Activated naive CD4-positive, alpha-beta T cell (primary cell): ENCODE results near the gene TAGLN2.

Source experiments
- DNase-seq, 4 experiments: peaks; one replicate each; lab custom pipeline; 2025; lab: John Stamatoyannopoulos, UW

The TAGLN2 gene

DNA sequence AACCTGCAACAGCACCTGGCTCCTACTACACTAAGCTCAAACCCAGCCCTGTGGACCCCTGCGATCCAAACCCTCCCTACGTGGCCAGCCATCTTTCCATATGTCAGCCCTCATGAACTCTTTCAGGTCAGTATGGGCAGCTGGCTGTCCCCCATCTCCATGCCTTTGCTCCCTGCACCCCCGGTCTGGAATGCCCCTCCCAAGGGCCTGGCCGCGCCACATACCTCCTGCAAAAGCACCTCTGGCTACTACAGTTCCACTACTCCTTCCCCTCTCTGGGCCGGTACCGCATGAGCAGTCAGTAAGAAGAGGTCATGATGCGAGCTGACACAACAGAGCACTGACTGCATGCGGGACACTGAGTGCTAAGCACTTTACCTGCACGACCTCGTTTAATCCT, 10.0 kb upstream of the TAGLN2 start:
- DNase-seq, result no peak

DNA sequence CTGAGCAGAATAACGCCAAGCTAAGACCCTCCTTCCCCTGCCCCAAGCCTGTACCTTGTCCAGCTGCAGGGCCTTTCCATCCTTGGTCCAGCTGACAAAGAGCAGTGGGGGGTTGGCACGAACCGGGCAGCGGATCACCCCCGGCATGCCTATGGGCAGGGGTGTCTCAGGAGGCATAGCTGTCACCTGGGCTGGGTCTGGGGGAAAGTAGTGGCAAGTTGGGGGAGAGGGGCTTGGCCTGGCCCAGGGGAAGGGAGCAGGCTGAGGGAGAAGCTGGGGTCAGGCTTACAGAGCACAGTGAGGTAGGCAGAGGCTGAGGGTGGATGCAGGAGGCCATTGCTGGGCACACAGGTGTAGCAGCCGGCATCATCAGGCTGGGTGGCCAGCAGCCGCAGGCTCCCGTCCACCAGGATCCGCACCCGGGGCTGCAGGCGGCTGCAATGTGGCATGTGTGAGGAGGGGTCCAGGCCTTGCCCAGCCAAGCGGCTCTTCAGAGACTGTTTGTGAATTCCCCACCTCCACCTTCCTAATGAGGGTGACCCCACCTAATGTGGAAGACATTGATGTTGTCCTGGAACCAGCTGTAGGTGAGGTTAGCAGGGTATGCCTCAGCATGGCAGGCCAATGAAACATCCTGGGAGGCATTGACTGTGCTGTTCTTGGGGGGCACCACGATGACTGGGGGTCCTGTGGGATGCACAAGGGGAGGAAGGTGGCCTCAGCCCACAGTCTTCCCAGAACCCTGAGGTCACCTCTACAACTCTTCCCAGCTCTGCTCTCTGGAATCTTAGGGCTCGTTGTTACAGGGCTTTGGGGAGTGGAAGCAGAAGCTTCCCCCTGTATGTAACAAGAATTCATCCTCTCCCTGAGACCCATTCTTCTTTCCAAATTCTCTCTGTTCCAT, 9.1 kb upstream of the TAGLN2 start:
- no peak for DNase-seq

DNA sequence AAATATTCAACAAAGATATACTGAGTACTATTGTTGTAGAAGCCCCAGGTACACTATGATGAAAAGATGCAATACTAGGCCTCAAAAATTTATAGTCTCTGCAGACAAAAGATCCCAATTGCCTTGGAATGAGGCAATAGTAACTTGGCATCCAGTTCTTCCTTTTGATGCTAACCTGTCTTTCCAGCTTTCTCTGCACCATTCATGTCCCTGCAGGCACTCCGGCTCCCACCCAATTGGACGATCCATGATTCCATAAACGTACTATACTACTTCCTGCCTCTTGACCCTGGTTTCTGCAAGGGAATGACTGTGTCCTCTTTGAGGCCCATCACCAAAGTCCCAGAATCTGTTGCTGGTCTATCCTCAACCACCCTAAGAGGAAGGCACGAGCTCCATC, 8.0 kb upstream of the TAGLN2 start:
- no peak for DNase-seq

GRCh38 chr1:159932296-159933285, 7.3 kb upstream of the TAGLN2 start:
- no peak for DNase-seq

DNA sequence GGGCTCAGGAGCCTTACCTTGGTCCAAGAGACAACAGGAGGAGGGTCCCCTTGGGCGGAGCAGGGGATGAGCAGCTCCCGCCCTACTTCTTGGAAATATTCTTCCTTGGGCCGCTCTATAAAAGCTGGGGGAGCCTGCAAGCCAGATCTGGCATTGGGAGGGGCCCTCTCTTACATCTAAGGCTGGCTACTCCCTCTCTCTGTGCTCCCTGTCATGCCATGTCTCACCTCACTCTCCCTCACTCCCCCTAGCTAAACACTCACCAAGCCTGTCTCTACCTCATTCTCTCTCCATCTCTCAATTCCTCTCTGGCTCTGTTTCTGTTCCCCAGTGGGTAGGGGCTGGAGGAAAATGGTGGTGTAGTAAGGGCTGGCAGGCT, 6.5 kb upstream of the TAGLN2 start:
- DNase-seq, result no peak

- no peak for DNase-seq
Observed at GRCh38 chr1:159931101-159931794, 5.9 kb upstream of the TAGLN2 start.

- no peak for DNase-seq
Observed at GRCh38 chr1:159930634-159931033, 5.3 kb upstream of the TAGLN2 start.

DNA sequence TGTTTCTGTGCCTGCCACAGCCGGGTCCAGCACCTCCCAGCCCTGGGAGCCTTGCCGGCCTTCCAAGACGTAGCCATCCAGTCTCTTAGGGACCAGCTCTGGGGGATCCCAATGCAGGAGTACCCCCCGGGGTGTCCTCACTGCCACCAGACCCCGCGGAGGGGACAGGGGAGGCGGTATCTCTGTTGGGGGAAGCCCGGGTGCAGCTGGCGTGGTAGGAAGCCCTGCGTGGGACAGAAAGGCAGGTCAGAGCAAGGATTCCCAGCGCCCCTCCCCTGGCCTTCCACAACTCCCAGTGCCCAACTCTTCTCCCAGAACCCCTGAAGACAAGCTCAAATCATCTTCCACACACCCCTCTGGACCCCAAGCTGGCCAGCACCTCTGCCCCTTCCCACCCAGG, 4.9 kb upstream of the TAGLN2 start:
- no peak for DNase-seq

DNA sequence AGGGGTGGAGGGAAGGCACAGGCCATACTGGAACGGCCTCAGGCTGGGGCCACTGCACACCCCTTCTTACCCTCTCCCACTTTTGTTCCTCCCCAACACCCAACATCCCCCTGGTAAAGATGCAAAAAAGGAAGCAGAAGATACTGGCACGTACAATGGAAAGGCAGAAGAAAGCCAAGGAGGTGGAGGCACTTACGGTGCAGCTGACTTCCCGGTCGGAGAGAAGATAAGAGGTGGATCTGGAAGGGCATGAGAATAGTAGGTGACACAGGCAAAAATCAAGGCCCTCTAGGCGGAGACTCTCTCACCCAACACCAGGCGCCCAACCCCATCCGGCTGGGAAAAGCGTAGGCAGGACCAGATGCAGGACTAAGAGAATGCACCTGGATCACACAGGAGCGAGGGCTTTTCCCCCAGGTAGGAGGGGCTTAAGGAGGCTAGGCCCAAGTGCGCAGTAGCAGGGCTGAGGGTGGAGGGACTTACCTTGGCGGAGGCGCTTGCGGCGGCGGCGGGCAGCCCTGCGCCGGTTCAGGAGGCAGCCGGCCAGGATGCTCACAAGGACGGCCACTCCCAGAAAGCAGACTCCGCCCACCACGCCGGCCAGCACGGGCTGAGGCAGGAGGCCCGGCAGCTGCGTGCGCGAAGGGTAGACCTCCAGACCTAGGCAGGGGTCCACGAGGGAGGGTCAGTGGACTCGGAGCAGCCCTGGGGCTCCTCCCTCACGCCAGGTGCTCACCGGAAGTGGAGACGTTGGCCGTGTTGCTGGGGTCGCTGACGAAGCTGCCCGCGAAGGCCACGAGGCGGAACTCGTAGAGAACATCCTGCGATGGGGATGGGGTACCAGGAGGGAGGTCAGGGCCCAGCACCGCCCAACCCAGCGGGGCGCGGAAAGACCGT, 4.1 kb upstream of the TAGLN2 start:
- no peak for DNase-seq

- DNase-seq, result no peak
Observed at GRCh38 chr1:159928491-159929050, 3.3 kb upstream of the TAGLN2 start.

GRCh38 chr1:159927849-159928431, 2.6 kb upstream of the TAGLN2 start:
- no peak for DNase-seq

DNA sequence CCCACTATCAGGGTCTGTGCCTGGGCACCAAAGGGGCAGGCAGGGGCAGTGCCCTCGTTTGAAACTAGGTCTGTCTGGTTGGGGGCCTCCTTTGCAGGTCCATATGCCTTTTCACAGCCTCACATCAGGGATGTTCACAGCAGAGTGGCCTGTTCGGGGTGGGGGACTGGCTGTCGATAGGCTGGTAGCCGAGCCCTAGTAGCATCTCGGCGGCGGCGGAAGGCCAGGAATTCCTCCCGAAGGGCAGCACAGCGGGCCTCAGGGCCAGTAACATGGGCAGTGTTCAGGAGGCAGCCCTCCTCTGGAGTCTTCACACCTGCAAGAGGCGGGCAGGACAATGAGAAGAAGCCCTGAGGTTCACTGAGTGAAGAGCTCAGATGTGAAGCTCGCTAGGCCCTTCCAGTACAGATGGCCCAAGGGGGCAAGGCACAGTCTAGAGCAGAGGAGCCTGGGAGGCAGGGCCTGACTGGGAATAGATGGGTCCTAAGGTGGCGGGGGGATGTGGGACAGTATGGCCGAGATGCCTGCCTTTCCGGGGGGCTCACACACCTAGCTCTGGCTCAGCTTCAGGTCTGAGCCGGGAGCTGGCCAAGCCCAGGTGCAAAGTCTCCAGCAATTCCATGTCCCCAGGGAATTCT, 2.0 kb upstream of the TAGLN2 start:
- no peak for DNase-seq

DNA sequence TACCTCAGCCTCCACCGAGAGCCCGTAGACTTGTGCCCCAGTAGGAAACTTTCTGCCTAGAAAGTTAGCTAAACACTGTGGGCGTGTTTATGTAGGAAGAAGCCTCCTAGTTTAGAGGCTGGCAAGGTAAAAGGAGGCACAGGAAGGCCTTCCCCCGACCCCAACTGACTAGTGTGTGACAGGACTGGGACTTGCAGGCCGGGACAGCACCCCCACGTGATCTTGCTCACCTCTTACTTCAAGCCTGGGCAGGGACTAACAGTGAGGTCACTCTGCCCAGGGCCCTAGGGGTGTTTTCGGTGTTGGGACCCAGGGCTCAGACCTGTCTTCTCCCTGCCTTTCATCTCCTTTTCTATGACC, 392 bp upstream of the TAGLN2 start:
- DNase-seq, result no peak

GRCh38 chr1:159924025-159924790, 1.1 kb downstream of the TAGLN2 start:
- peak in 3 of 4 experiments; percentile 37 to 56 (median 43) for DNase-seq

GRCh38 chr1:159923203-159924024, 1.9 kb downstream of the TAGLN2 start:
- peak; percentile 12 to 82 (median 58) for DNase-seq

DNA sequence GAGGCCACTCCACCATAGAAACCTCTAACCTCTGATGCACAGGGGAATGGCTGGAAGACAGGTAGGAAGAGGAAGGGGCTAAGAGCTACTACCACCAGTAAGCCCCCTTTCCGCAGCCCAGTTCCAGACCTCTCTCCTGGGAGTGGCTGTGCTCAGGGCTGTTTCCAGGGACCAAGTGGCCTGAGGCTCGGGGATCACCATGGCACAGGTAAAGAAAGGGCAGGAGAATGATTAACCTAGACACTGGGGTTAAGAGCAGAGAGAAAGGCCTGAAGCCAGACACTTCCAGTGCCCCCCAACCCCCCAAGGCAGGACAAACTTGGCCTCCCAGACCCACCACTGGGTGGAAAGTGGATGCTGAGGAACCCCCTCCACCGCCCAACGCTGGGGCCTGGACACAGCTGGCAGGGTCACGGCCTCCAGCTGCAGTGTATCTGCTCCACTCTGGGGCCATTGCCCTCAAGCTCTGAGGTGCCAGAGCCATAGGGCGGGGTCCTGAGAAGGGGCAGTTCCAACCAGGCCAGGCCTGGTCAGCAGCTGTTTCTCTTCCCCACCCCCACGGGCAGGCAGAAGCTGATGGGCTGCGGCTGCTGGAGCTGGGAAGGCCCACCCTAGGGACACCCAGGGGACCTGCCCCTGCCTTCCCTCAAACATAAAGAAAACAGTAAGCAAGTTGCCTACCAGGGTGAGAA, 2.6 kb downstream of the TAGLN2 start:
- DNase-seq, result no peak

- no peak for DNase-seq
Observed at GRCh38 chr1:159921700-159922504, 3.4 kb downstream of the TAGLN2 start.
